ENCODE results near the gene ANAPC5. TPM values are rescaled to one million over a fixed set of nuclear protein-coding genes. Genes with fewer than 3 reads are reported as not detected.
A peak's percentile ranks its signal among the peaks of the same experiment; 100 is the strongest.

ANAPC5 gene
- total RNA-seq, 1 donor from 2014 or later = 86.0 TPM

- Mint-ChIP-seq H3K27ac (ENCODE audit: unreplicated experiment) (no peak overlapping the region), H3K9me3 (ENCODE audit: unreplicated experiment) (peaks cover 2% of the 10 kb centered on the region), H3K4me3 (ENCODE audit: unreplicated experiment) (no peak overlapping the region), H3K36me3 (ENCODE audit: unreplicated experiment) (no peaks in the 10 kb centered on the region), H3K27me3 (ENCODE audit: unreplicated experiment) (peaks cover 6% of the 10 kb centered on the region), H3K4me1 (ENCODE audit: low read depth, unreplicated experiment) (no peaks in the 10 kb centered on the region)
- DNase-seq = no peak
- TF ChIP-seq CTCF (IDR thresholded peaks at IDR 0.05; ENCODE audit: partially characterized antibody, unreplicated experiment) = no peak
These were observed 4.4 kb upstream of the ANAPC5 start for GRCh38 chr12:121356657-121357056.

- no peak overlapping the region for H3K4me3 Mint-ChIP-seq (ENCODE audit: unreplicated experiment)
- no peak for DNase-seq
- peaks cover 8% of the 10 kb centered on the region for H3K27me3 Mint-ChIP-seq (ENCODE audit: unreplicated experiment)
- no peak for TF ChIP-seq CTCF (IDR thresholded peaks at IDR 0.05; ENCODE audit: partially characterized antibody, unreplicated experiment)
- H3K4me1 Mint-ChIP-seq (ENCODE audit: low read depth, unreplicated experiment) = no peaks in the 10 kb centered on the region
- H3K9me3 Mint-ChIP-seq (ENCODE audit: unreplicated experiment) = peaks cover 2% of the 10 kb centered on the region
- no peaks in the 10 kb centered on the region for H3K36me3 Mint-ChIP-seq (ENCODE audit: unreplicated experiment)
- no peak overlapping the region for H3K27ac Mint-ChIP-seq (ENCODE audit: unreplicated experiment)
These were observed 3.6 kb upstream of the ANAPC5 start for GRCh38 chr12:121355818-121356217.

GRCh38 chr12:121352682-121353018, 439 bp upstream of the ANAPC5 start:
- H3K27me3 Mint-ChIP-seq (ENCODE audit: unreplicated experiment) = peaks cover 8% of the 10 kb centered on the region
- peaks cover 2% of the 10 kb centered on the region for H3K9me3 Mint-ChIP-seq (ENCODE audit: unreplicated experiment)
- no peaks in the 10 kb centered on the region for H3K36me3 Mint-ChIP-seq (ENCODE audit: unreplicated experiment)
- no peaks in the 10 kb centered on the region for H3K4me1 Mint-ChIP-seq (ENCODE audit: low read depth, unreplicated experiment)
- peak overlapping the region; percentile 99 for H3K4me3 Mint-ChIP-seq (ENCODE audit: unreplicated experiment)
- TF ChIP-seq CTCF (IDR thresholded peaks at IDR 0.05; ENCODE audit: partially characterized antibody, unreplicated experiment) = no peak
- DNase-seq = no peak
- H3K27ac Mint-ChIP-seq (ENCODE audit: unreplicated experiment) = peak overlapping the region; percentile 91

GRCh38 chr12:121346747-121347146, 5.5 kb downstream of the ANAPC5 start:
- Mint-ChIP-seq H3K4me3 (ENCODE audit: unreplicated experiment) (no peak overlapping the region), H3K27me3 (ENCODE audit: unreplicated experiment) (peaks cover 2% of the 10 kb centered on the region), H3K9me3 (ENCODE audit: unreplicated experiment) (no peaks in the 10 kb centered on the region), H3K4me1 (ENCODE audit: low read depth, unreplicated experiment) (no peaks in the 10 kb centered on the region), H3K27ac (ENCODE audit: unreplicated experiment) (no peak overlapping the region), H3K36me3 (ENCODE audit: unreplicated experiment) (peaks cover 3% of the 10 kb centered on the region)
- no peak for TF ChIP-seq CTCF (IDR thresholded peaks at IDR 0.05; ENCODE audit: partially characterized antibody, unreplicated experiment)
- no peak for DNase-seq

GRCh38 chr12:121345151-121345815, 6.9 kb downstream of the ANAPC5 start:
- no peaks in the 10 kb centered on the region for H3K27me3 Mint-ChIP-seq (ENCODE audit: unreplicated experiment)
- peaks cover 3% of the 10 kb centered on the region for H3K36me3 Mint-ChIP-seq (ENCODE audit: unreplicated experiment)

More at GRCh38 chr12:121345151-121345815, 6.9 kb downstream of the ANAPC5 start:
- Mint-ChIP-seq H3K27ac (ENCODE audit: unreplicated experiment) (no peak overlapping the region), H3K9me3 (ENCODE audit: unreplicated experiment) (no peaks in the 10 kb centered on the region), H3K4me3 (ENCODE audit: unreplicated experiment) (no peak overlapping the region), H3K4me1 (ENCODE audit: low read depth, unreplicated experiment) (no peaks in the 10 kb centered on the region)
- DNase-seq = no peak
- TF ChIP-seq CTCF (IDR thresholded peaks at IDR 0.05; ENCODE audit: partially characterized antibody, unreplicated experiment) = no peak

Data from glutamatergic neuron (in vitro differentiated cells).